GM21786 (cell line): ENCODE data around the gene GNG12.

ENCODE experiments used
- ATAC-seq: cut with Tn5 transposase; IDR thresholded peaks from one replicate; pipeline ENCODE4 v1.9.1; 2021; ENCODE audit not compliant: unreplicated experiment

Gene GNG12

GRCh38 chr1:67815303-67816094, 17.8 kb downstream of the GNG12 start:
- ATAC-seq, result no peak

DNA sequence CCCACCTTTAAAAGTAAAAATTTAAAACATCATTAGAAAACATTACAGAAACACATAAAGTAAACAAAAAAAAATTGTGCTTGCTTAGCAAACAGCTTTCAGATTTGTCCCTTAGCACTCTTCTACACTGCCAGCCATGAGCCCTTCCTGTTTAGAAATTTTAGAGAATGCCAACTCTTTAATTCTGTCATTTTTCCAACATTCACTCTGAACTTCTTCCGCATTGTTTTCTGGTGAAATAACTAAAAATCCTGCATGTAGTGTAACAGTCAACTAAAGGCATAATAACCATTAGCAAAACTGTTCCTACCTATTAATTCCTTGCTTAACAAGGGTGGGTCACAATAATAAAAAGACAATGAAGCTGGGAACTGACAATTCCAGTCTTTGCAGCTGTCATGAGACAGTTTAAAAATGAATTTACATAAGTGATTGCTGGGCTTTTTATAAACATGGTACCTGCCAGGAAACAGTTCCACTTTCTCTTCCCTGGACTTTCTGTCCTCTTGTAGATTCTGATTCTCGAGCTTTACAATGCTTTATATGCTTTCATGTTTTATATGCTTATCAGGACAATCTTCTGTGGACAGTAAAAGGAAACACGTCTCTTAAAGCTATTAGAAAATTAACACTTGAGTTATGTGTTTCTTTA, 19.0 kb downstream of the GNG12 start:
- ATAC-seq, result no peak

DNA sequence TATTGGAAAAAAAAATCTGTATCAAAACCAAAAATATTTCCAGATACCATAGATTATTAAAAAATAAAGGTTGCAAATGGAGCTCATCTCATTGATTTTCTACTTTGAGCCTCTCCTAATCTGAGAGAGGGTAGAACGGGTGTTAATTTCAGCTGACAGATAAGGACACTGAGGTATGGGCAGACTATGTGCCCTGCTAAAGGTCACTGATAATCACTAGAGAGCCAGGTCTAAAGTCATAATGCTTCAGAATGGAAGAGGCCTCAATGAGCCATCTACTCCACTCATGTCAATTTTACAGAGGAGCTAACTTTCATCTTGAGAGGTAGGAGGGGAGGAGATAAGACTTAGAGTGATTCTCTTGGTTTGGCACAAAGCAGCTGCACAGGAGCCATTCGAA, 21.0 kb downstream of the GNG12 start:
- no peak for ATAC-seq

DNA sequence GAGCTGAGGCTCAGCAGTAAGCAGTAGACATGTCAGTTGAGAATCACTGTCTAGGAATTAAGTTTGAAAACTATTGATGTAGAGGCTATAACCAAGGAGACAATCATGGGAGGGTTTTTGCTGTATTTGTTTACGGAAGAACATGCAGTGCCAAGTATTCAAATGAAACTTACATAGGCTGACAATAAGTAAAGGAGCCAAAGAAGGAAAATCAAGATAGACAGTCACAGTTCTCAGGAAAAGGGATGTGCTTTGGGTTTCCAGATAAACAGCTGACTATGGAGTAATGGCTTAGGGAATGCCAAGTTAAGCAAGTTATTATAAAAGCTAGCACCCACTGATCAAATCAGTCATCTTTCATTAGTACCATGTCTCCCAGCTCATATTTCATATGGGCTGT, 21.5 kb downstream of the GNG12 start:
- no peak for ATAC-seq

GRCh38 chr1:67809887-67810286, 23.4 kb downstream of the GNG12 start:
- ATAC-seq, result no peak

- ATAC-seq, result no peak
Observed at GRCh38 chr1:67807282-67807681, 26.0 kb downstream of the GNG12 start.

- no peak for ATAC-seq
Observed at GRCh38 chr1:67804710-67805109, 28.6 kb downstream of the GNG12 start.

- ATAC-seq, result no peak
Observed at GRCh38 chr1:67803380-67804279, 29.6 kb downstream of the GNG12 start.

GRCh38 chr1:67802565-67802964, 30.7 kb downstream of the GNG12 start:
- ATAC-seq, result no peak

DNA sequence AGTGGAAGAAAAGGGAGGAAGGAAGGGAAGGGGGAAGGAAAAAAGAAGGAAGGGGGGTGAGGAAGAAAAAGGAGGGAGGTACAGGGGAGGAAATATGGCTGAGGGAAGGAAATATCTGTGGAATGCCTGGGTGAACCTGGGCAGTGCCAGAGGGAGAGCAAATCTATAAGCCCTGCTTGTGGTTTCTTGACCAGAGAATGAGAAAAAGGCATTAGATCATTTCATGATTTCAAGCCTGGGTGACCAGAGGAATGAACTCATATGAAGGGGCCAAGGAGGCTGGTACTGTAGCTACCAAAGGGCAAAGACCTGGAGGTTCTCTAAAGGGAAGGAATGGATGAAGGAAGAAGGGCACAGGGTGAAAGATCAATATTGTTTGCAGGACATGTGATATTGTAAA, 31.4 kb downstream of the GNG12 start:
- no peak for ATAC-seq

- ATAC-seq, result no peak
Observed at GRCh38 chr1:67795179-67795912, 37.9 kb downstream of the GNG12 start.

DNA sequence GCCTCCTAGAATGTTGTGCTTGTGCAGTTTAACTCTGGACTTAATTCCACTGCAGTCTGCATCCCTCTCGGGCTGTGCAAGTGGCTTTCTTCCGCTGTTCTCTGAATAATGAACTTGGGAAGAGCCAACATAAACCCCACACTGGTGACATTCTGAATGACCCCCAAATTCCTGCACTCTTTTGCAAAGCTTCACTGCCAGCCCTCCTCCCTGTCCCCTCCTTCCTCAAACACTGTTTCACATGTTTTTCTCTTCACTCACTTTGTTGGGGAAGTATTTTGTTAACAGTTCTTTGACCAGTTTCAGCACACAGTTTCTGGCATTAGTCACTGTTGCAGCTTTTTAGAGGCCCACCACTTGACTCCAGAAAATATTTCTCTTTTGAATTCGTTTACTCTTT, 39.7 kb downstream of the GNG12 start:
- no peak for ATAC-seq

DNA sequence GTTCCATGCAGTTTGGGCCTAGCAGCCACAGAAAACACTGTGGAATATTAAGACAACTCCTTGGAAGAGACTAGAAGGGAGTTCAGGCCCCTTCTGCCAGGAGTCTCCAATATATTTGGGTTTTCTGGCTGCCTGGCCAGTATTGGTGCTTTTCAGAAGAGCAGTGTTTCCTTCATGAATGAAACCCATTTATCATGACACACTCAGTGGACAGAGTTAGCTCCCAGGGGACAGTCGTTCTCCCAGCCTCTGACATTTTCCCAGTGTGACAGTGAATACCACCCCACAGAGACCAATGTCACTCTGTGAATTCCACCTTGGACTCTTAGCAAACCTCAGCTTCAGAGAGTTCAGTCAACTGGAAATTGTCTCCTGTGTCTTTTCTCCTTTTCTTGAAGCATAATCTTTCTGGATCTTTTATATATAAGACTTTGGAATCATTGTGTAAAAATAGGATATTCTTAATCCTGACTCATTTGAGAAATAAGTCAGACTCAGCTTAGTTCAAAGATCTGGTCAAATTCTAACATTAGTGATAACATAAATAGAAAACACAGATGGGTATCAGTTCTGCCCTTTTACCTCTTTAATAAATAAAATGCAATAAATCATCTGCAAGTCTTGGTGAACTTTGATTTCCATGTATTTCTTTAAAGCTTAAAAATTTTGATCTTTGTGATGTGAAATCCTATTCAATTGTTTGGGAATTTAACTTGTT, 40.4 kb downstream of the GNG12 start:
- no peak for ATAC-seq

DNA sequence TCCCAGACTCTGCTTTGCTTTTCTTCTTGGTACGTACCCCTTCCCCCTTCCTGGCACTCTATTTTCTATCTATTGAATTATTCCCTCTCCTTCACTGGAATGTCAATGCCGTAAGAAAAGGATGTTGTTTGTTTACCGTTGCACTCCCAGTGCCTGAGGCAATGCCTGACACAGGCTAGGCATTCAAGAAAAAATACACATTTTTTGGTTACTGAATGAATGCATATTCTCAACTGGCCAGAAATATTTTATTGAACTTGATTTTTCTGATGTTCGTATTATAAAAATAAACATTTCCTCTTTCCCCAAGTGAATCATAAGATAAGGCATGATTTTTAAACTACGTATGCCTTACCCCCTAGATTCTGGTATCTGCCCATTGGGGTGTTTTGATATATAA, 41.2 kb downstream of the GNG12 start:
- no peak for ATAC-seq

GRCh38 chr1:67791686-67792085, 41.6 kb downstream of the GNG12 start:
- no peak for ATAC-seq

DNA sequence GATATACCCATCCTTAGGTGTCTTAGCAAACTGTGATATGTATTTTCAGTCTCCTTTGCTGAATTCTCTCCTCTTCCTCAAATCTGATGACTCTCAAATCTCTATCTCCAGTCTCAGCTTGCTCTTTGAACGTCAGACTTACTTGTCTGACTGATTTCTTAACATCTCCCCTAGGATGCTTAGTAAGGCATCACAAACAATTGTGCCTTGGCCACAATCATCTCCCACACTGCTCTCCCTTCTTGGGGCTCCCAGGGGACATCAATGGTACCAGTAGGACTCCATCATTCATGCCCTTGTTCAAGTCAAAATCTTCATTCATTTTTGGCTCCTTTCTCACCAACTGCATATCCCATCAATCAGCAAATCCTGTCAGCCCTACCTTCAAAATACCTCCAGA, 42.0 kb downstream of the GNG12 start:
- ATAC-seq, result no peak

GRCh38 chr1:67790201-67790692, 43.0 kb downstream of the GNG12 start:
- ATAC-seq, result no peak

DNA sequence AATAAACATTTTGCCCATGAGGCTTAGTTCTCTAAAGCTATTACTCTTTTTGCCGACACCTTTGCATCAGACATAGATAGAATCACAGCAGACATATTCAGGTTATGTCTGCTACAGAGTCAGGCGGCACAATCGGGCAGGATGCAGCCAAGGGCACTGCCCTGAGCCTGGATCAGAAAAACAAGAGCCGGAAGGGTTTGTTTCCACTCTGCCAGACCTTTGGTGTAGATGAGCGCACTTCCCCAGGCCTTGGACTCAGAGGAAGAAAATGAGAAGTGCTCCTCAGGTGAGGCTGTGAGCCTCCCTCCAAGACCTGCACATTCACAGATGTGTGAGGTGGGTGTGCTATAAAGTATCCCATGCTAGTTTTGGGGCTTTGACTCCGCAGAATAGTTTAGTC, 43.7 kb downstream of the GNG12 start:
- no peak for ATAC-seq

GRCh38 chr1:67788904-67789303, 44.4 kb downstream of the GNG12 start:
- ATAC-seq, result no peak

DNA sequence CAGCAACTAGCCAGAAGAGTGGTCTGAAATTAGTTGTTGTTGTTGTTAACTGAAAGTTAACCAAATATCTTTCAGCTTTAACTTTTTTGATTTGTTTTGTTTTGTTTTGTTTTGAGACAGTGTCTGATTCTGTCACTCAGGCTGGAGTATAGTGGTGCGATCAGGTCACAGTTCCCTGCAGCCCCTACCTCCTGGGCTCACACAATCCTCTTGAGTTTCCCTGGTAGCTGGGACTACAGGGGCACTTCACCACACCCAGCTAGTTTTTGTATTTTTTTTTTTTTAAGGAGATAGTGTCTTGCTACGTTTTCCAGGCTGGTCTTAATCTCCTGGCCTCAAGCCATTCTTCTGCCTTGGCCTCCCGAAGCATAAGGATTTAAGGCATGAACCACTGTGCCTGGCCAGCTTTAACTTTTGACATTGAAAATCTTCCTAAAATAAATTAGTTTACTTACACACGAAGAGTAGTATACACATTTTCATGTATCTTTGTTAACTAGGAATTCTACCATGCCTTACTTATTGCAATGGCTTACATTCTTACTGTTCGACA, 45.0 kb downstream of the GNG12 start:
- no peak for ATAC-seq
